ENCODE measurements around the gene UNC13A.

DNA sequence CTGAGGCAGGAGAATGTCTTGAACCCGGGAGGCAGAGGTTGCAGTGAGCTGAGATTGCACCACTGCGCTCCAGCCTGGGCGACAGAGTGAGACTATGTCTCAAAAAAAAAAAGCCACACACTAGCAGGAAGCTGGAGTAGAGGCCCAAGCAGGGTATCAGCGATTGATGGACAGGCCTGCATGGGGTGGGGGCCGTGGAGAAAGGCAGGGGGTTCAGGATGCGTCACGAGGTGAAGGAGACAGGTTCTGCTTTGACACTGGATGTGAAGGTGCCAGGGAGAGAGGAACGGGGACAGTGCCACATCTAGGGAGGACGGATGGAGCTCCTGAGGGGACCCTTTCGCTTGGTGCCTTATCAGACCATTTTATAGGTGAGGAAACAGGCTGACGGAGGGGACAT, 125.6 kb downstream of the UNC13A start:
- TF ChIP-seq POLR2AphosphoS5 (IDR thresholded peaks at IDR 0.05; ENCODE audit: insufficient read depth, low read depth, low read length) = no peak
- TF ChIP-seq MYC (IDR thresholded peaks at IDR 0.05; ENCODE audit: low read depth, low read length) = no peak
- no peak for TF ChIP-seq MAX (IDR thresholded peaks at IDR 0.05; ENCODE audit: insufficient read depth, insufficient read length)
- TF ChIP-seq CTCF (IDR thresholded peaks at IDR 0.05; ENCODE audit: extremely low read depth in 1 of 2, insufficient read depth in 1 of 2, low read depth in 1 of 2, low read length in 2 of 2) = no peak
- no peak for TF ChIP-seq EZH2 (IDR thresholded peaks at IDR 0.05; ENCODE audit: borderline replicate concordance, low read depth, low read length, severe bottlenecking)
- TF ChIP-seq JUN (IDR thresholded peaks at IDR 0.05; ENCODE audit: borderline replicate concordance, insufficient read depth, insufficient read length, low read depth) = no peak
- no peak for TF ChIP-seq POLR2A (IDR thresholded peaks at IDR 0.05; ENCODE audit: low read depth, low read length)
- no peak for TF ChIP-seq FOS (IDR thresholded peaks at IDR 0.05; ENCODE audit: borderline replicate concordance, insufficient read depth, low read length)
- TF ChIP-seq GATA2 (IDR thresholded peaks at IDR 0.05; ENCODE audit: insufficient read depth, insufficient read length, low read depth, low read length) = no peak

All from endothelial cell of umbilical vein (primary cell).